ENCODE data around the gene SKP1. TPM values are rescaled to one million over a fixed set of nuclear protein-coding genes. Genes with fewer than 3 reads are reported as not detected.

SKP1 gene
- total RNA-seq, 2 donors from 2014 or later, result 391 to 436 TPM

DNA sequence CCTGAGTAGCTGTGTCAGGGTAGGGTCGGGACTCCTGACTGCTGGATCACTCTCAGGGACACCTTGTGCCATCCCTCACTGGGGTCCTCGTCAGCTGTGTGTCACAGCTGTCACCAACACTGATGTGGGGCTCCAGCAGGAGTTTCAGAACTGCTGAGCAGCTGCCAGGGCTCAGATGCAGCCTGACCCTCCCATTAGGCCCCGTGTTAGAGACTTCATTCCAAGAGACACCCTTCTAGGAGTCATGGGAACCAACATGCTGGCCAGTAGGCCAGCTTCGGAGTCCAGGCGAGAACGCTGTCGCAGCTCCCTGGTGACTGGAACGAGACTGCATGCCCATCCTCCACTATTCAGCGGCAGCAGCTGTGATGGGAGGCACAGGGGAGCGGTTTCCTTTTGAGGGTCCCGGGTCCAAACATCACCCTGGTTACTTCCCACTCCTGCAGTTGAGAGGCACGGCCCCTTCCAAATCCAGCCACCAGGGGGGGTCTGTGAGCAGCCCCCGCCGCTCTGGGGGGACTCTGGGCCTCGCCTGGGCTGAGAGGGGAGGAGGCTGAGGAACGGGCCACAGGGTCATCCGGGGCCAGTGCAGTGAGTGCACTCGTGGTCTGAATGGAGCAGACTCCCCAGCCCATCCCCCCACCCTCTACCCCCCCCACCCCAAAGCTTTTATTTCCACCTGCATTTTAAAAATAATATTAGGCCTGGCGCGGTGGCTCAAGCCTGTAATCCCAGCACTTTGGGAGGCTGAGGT, 74.9 kb downstream of the SKP1 start:
- peak; percentile 71 to 73 for ATAC-seq
- intact Hi-C loops (cut with DNase I), result loop anchor here (5.0 kb wide), 1 partner anchor 40 kb away; no protein-coding TSS in a partner anchor
- DNase-seq, result no peak

DNA sequence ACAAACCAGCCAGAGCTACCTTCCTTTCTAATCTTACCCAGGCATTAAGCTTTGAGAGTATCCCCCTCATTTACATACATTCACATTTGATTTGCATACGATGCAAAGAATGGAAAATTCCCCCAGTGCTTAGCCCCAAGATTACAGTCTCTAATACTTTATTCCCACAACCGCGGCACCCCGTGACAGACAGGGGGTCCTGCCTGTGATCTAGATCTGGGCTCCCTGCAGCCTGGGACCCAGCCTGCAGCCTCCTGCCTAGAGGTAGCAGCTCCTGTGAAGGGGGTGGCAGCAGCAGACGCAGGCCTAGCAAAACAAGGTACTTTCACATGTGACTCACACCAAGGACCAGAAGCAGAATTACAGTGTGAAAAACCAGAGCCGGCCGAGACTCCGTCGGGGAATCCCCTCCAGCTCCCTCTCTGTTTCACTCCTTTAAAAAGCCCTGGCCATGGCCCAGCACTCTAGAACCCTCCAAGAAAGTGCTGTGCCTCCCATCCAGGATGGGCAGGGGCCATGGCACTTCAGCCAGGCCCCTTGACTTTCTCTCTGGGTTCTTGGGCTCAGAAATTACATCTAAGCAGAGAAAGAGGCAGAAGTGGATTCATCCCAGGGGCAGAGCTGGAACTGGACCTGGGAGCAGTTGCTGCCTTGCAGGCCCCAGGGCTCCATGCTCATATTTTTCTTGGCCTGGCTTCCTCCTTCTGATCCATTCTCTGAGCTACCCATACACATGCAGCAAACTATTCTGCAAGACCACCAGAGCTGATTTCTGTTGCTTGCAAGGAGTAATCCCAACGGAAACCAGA, 76.3 kb downstream of the SKP1 start:
- ATAC-seq (peak; percentile 43 to 57), DNase-seq (no peak)

DNA sequence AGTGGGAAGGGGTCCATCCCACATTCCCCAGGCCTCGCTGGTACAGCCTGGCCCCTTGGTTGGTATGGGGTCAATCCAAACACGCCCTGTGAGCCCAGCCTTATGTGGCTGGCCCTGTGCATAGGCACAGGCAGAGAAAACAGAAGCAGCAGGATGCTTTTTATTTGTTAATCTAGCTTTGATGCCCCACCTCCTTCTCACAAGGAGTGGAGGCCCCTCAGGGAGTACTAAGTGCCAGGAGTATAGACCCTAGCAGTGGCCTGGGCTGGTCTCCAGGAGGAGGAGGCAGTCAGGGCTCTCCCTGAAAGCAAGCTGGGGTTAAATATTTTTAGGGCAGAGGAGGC, 76.8 kb downstream of the SKP1 start:
- intact Hi-C loops (cut with DNase I), result loop anchor here (5.0 kb wide), 1 partner anchor 42 kb away; no protein-coding TSS in a partner anchor
- DNase-seq, result no peak
- ATAC-seq, result no peak

More for the DNA sequence above, 76.3 kb downstream of the SKP1 start:
- intact Hi-C loops (cut with DNase I), result loop anchor here (5.0 kb wide), 1 partner anchor 42 kb away; no protein-coding TSS in a partner anchor

DNA sequence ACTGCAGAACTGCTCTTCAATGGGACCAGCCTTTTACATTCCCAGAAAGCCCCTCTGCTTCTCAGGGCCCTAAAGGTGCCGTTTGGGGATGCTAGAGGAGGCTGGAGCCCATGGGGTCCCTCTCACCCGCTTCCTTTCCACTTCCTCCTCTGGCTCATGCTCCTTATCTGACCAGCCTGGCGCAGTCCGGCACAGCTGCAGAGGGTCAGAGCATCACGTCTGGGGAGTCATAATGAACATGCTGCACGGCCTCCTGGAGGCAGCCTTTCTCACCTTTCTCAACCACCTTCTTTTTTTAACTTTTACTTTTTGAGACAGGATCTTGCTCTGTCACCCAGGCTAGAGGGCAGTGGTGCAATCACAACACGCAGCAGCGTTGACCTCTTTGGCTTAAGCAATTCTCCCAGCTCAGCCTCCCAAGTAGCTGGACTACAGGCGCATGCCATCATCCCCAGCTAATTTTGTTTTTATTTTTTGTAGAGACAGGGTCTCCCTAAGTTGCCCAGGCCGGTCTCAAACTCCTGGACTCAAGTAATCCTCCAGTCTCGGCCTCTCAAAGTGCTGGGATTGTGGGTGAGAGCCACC, 77.4 kb downstream of the SKP1 start:
- intact Hi-C loops (cut with DNase I), result no loop called here
- peak in 1 of 2 donors; percentile 51 for ATAC-seq
- no peak for DNase-seq

Small RNAs within 50 kb of the gene (microRNA-seq; reads per million reads assigned to microRNA genes)
- 0.20 to 0.27 reads per million in 2 donors for gene MIR3661

Other genes with a start within 250 kb of the SKP1 start
- 10 to 100 TPM; 27.9 to 28.2 TPM for gene C5orf15, start 208.3 kb downstream of the SKP1 start, total RNA-seq
- 100 to 1,000 TPM; 275 to 362 TPM for gene VDAC1, start 172.0 kb downstream of the SKP1 start, total RNA-seq
- gene TCF7, start 62.3 kb downstream of the SKP1 start, total RNA-seq, result 1 to 10 TPM; 2.4 to 3.3 TPM
- gene PPP2CA, start 49.1 kb upstream of the SKP1 start, total RNA-seq, result 100 to 1,000 TPM; 115 to 157 TPM
- 1 to 10 TPM; 3.2 to 7.9 TPM for gene CDKL3, start 190.2 kb upstream of the SKP1 start, total RNA-seq
- gene UBE2B, start 194.6 kb upstream of the SKP1 start, total RNA-seq, result 100 to 1,000 TPM; 146 to 166 TPM
- gene CDKN2AIPNL, start 234.9 kb upstream of the SKP1 start, total RNA-seq, result 10 to 100 TPM; 29.1 to 34.4 TPM